Upper lobe of right lung (tissue), 1 donor: ENCODE data around the gene TBX22. TPM values are rescaled to one million over a fixed set of nuclear protein-coding genes. Genes with fewer than 3 reads are reported as not detected.

Experiments used
- ATAC-seq: fragments of 200-7000 bp; cut with Tn5 transposase; one replicate; pipeline ENCODE4 v1.9.1; 2020; ENCODE audit warnings: mild to moderate bottlenecking, moderate library complexity
- DNase-seq: peaks from one replicate; pipeline ENCODE4 v3.0.0-alpha.2; 2020
- H3K27ac ChIP-seq: fragments of 200-600 bp; one replicate; pipeline ENCODE4 v1.8.0; 2022
- H3K27me3 ChIP-seq: fragments of 200-600 bp; one replicate; pipeline ENCODE4 v1.8.0; 2022; ENCODE audit warnings: mild to moderate bottlenecking
- H3K36me3 ChIP-seq: fragments of 200-600 bp; one replicate; pipeline ENCODE4 v1.8.0; 2022
- H3K4me1 ChIP-seq: fragments of 200-600 bp; one replicate; pipeline ENCODE4 v1.8.0; 2022
- H3K4me3 ChIP-seq: fragments of 200-600 bp; one replicate; pipeline ENCODE4 v1.8.0; 2022; ENCODE audit warnings: mild to moderate bottlenecking
- H3K9me3 ChIP-seq: fragments of 200-600 bp; one replicate; pipeline ENCODE4 v1.8.0; 2022
- intact Hi-C: fragments of 100-400 bp; cut with DNase I; formaldehyde crosslinking; loops from one replicate; pipeline ENCODE4 v1.11.0; 2022
- long read RNA-seq: library from polyadenylated mRNA; unstranded; transcript quantifications from one replicate; pipeline ENCODE4 v2.0.0, GENCODE V29; 2021
- total RNA-seq: library from RNA; stranded (reverse); fragmentation: NEBNext Ultra II Directional; extraction: Animal tissue kit (Norgen Biotek cat#: 25700); gene quantifications from one replicate; pipeline ENCODE4 v1.2.1, GENCODE V29; 2021
- TF ChIP-seq, protein P1 (sequence below): fragments of 200-600 bp; IDR thresholded peaks from one replicate; pipeline ENCODE4 v1.8.0; 2022; ENCODE audit warnings: antibody characterized with exemption
- donor health status: DM: no; HTN: yes; CAD: no; lungs with severe emphysema.

Gene TBX22, protein sequence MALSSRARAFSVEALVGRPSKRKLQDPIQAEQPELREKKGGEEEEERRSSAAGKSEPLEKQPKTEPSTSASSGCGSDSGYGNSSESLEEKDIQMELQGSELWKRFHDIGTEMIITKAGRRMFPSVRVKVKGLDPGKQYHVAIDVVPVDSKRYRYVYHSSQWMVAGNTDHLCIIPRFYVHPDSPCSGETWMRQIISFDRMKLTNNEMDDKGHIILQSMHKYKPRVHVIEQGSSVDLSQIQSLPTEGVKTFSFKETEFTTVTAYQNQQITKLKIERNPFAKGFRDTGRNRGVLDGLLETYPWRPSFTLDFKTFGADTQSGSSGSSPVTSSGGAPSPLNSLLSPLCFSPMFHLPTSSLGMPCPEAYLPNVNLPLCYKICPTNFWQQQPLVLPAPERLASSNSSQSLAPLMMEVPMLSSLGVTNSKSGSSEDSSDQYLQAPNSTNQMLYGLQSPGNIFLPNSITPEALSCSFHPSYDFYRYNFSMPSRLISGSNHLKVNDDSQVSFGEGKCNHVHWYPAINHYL
- not detected for total RNA-seq
- long read RNA-seq = 0 reads

DNA sequence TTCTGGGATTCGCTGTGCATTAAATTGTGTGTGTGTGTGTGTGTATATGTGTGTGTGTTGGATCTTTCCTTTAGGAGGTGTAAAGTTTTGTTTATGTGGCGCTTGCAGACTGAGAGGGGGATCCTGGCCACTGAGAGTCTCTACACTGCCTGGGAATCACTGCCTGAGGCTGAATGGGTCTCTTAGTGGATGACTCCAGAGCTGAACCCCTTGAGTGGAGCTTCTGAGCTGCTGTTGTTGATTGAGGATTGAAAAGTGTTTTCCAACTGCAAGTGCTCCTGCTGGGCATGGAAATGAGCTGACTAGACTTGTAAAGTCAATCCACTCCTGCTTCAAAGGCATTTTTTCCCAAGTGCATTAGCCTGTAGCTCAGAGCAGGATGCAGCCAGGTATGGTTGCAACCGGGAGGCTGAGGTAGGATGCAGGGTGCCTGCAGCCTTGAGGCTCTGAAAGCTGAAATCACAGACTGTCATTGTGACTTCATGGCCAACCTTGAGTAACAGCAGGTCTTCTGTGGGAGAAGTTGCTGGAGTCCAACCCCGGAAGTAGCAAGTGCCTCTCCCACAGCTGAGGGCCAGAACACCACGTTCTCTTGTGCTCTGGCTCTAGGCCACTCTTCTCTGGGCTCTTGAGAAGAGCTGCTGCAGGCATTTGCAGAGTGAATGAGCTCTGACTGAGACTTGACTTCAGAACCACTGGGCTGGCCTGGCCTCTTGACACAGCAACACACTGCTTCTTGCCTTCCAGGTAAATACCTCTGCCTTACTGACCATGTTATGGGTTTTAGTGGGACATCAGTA is at the start of gene TBX22:
Gene TBX22 (plus strand): TSS at position 613 of the 800 bp plus-strand sequence. CDS start 7,517 bp downstream, outside the sequence.
- no peaks in the 10 kb centered on the region for H3K4me1 ChIP-seq
- no peaks in the 10 kb centered on the region for H3K36me3 ChIP-seq
- H3K9me3 ChIP-seq = no peaks in the 10 kb centered on the region
- no peak within 1 kb of the TSS for H3K4me3 ChIP-seq
- DNase-seq (no peak), ATAC-seq (peak; percentile 41)
- H3K27me3 ChIP-seq = no peaks in the 10 kb centered on the region
- intact Hi-C loops = no loop called here
- TF ChIP-seq, protein P1, sequence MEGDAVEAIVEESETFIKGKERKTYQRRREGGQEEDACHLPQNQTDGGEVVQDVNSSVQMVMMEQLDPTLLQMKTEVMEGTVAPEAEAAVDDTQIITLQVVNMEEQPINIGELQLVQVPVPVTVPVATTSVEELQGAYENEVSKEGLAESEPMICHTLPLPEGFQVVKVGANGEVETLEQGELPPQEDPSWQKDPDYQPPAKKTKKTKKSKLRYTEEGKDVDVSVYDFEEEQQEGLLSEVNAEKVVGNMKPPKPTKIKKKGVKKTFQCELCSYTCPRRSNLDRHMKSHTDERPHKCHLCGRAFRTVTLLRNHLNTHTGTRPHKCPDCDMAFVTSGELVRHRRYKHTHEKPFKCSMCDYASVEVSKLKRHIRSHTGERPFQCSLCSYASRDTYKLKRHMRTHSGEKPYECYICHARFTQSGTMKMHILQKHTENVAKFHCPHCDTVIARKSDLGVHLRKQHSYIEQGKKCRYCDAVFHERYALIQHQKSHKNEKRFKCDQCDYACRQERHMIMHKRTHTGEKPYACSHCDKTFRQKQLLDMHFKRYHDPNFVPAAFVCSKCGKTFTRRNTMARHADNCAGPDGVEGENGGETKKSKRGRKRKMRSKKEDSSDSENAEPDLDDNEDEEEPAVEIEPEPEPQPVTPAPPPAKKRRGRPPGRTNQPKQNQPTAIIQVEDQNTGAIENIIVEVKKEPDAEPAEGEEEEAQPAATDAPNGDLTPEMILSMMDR = no peak
- H3K27ac ChIP-seq = no peak within 1 kb of the TSS

DNA sequence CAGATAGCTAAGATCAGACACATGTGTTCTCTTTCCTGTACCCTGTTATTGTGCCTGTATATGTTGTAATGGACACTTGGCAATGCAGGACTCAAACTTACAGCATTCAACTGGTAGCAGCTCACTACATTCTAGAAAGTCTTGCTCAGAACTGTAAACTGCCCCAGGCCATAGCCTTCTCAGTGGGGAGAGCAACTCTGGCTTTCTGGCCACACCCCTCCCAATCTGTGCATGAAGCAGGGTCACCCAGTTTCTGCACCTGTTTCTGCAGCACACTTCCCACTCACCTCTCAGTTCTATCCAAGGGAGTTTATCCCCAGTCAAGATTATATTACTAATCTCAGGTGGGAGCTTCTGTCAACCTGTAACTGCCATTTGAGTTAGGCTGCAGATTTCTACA is 38.9 kb upstream of the TBX22 start:
- Histone ChIP-seq H3K27me3 (no peaks in the 10 kb centered on the region), H3K27ac (no peak overlapping the region), H3K36me3 (no peaks in the 10 kb centered on the region), H3K4me1 (no peaks in the 10 kb centered on the region), H3K9me3 (no peaks in the 10 kb centered on the region), H3K4me3 (no peak overlapping the region)
- DNase-seq = no peak
- intact Hi-C loops = no loop called here
- no peak for ATAC-seq
- TF ChIP-seq, protein P1 = no peak

DNA sequence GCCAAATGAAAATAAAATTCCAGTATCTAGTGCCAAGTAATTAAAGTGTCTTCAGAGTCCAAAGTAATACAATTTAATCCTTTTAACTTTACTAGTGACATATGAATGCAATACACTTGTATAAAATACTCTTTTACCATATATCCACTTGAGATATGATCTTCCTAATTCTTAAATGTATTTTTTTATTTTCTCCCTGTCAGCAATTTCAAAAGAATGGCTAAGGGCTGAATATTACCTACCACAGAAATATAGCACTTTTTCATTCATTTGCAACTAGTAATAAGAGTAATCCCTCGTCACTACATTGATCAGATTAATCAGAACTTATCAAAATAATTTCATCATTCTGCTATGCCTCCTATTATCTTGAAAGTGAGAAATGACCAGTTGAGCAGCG is 10.1 kb upstream of the TBX22 start:
- intact Hi-C loops = no loop called here
- TF ChIP-seq, protein P1 = no peak
- Histone ChIP-seq H3K36me3 (no peaks in the 10 kb centered on the region), H3K4me3 (no peak overlapping the region), H3K27me3 (no peaks in the 10 kb centered on the region), H3K4me1 (no peaks in the 10 kb centered on the region), H3K27ac (no peak overlapping the region), H3K9me3 (no peaks in the 10 kb centered on the region)
- no peak for DNase-seq
- ATAC-seq = no peak

DNA sequence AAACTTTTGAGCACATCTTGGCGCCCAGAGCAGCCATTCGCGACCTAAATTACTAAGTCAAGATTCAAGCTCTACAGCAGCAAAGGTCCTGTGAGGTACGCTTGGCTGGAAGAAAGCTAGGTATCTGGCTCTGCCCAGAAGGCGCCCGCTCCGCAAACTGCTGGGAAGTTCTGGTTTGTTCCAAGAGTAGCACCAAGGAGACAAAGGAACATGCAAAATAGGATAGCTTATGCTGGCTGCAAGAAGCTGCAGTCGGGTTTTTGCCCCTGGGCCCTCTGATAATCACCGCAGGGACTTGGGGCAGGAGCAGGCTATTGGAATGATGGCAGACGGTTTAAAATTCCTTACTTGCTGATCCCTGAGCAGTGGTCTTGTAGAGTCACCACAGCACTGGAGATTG is 3.0 kb upstream of the TBX22 start:
- DNase-seq (no peak), ATAC-seq (no peak)
- intact Hi-C loops = no loop called here
- Histone ChIP-seq H3K27ac (no peak overlapping the region), H3K27me3 (no peaks in the 10 kb centered on the region), H3K4me3 (no peak overlapping the region), H3K4me1 (no peaks in the 10 kb centered on the region), H3K9me3 (no peaks in the 10 kb centered on the region), H3K36me3 (no peaks in the 10 kb centered on the region)
- TF ChIP-seq, protein P1 = no peak

DNA sequence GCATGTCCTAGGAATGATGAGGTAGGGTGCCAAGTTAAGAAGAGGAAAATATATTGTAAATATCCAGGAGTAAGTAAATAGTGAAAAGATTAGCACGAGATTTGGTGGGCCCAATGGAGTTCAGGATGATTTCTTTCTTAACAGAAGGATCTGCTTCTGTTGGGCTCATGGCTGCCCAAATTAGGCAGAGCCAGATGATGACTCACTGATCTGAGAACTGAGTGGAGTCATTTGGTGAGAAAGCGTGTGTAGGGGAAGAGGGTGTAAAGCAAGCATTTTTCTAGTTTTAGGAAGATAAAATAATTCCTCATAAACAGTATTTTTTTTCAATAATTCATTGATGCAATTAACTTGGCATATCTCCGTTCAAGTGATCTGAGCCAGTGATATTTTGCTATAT is 1.6 kb downstream of the TBX22 start:
- DNase-seq = no peak
- H3K27me3 ChIP-seq = no peaks in the 10 kb centered on the region
- TF ChIP-seq, protein P1 = no peak
- intact Hi-C loops = no loop called here
- H3K9me3 ChIP-seq = no peaks in the 10 kb centered on the region
- no peaks in the 10 kb centered on the region for H3K4me1 ChIP-seq
- no peak for ATAC-seq
- no peaks in the 10 kb centered on the region for H3K36me3 ChIP-seq
- no peak overlapping the region for H3K27ac ChIP-seq
- no peak overlapping the region for H3K4me3 ChIP-seq
